ENCODE measurements around the gene SPDYE9. TPM values are rescaled to one million over a fixed set of nuclear protein-coding genes. Genes with fewer than 3 reads are reported as not detected.
"Not testable (repeated sequence)": the region's sequence is repeated elsewhere in the genome, so short reads cannot be mapped to it uniquely, and the experiment has no call there.

Gene SPDYE9
- total RNA-seq, 1 experiment from 2014 or later, result not detected

- H3K9me3 ChIP-seq (ENCODE audit: low read depth, low read length, poor library complexity, severe bottlenecking); DNase-seq (ENCODE audit: low spot score); POLR2A ChIA-PET (ENCODE audit: low non-redundant PET); BruUV-seq (replicated peaks); H3K27me3 ChIP-seq (replicated peaks; ENCODE audit: insufficient read depth, low read depth, low read length, poor library complexity); H3K27ac ChIP-seq (ENCODE audit: low read depth, low read length, poor library complexity, severe bottlenecking); CTCF ChIA-PET; H3K4me1 ChIP-seq (ENCODE audit: insufficient read depth, low read length, poor library complexity, severe bottlenecking); intact Hi-C loops (cut with micrococcal nuclease; ENCODE audit: unreplicated experiment); H3K36me3 ChIP-seq (ENCODE audit: insufficient read depth, low read length, poor library complexity, severe bottlenecking); H3K4me3 ChIP-seq (ENCODE audit: low read depth, low read length, poor library complexity, severe bottlenecking): not testable (repeated sequence)
These were observed 28.0 kb downstream of the SPDYE9 start, which contains the start of gene SPDYE11 for GRCh38 chr7:73057811-73058210. SPDYE11 (minus strand) TSS chr7:73057911; CDS start chr7:73056111, 1,800 bp downstream.

- DNase-seq (ENCODE audit: low spot score); H3K4me1 ChIP-seq (ENCODE audit: insufficient read depth, low read length, poor library complexity, severe bottlenecking); H3K4me3 ChIP-seq (ENCODE audit: low read depth, low read length, poor library complexity, severe bottlenecking); H3K27me3 ChIP-seq (replicated peaks; ENCODE audit: insufficient read depth, low read depth, low read length, poor library complexity); POLR2A ChIA-PET (ENCODE audit: low non-redundant PET); BruUV-seq (replicated peaks); H3K9me3 ChIP-seq (ENCODE audit: low read depth, low read length, poor library complexity, severe bottlenecking); H3K36me3 ChIP-seq (ENCODE audit: insufficient read depth, low read length, poor library complexity, severe bottlenecking); intact Hi-C loops (cut with micrococcal nuclease; ENCODE audit: unreplicated experiment); H3K27ac ChIP-seq (ENCODE audit: low read depth, low read length, poor library complexity, severe bottlenecking); CTCF ChIA-PET: not testable (repeated sequence)
These were observed 56.2 kb downstream of the SPDYE9 start, which contains the start of gene SPDYE8 for GRCh38 chr7:73029666-73030065. SPDYE8 (minus strand) TSS chr7:73029766; CDS start chr7:73027966, 1,800 bp downstream.

Other genes starting within 250 kb of the SPDYE9 start
- 54.6 and 56.6 TPM in 2 replicates for gene POM121, start 160.9 kb downstream of the SPDYE9 start, total RNA-seq (2021)
- gene TRIM74, start 116.6 kb downstream of the SPDYE9 start, total RNA-seq (2021), result 0.31 TPM in 1 of 2 replicates, not detected in the other
- not detected in 2 replicates for gene SPDYE8, start 56.3 kb downstream of the SPDYE9 start, total RNA-seq (2021)
- not detected in 2 replicates for gene SPDYE11, start 28.1 kb downstream of the SPDYE9 start, total RNA-seq (2021)
- 28.9 and 32.7 TPM in 2 replicates for gene NSUN5, start 222.8 kb upstream of the SPDYE9 start, total RNA-seq (2021)
- not detected in 2 replicates for gene TRIM50, start 242.0 kb upstream of the SPDYE9 start, total RNA-seq (2021)
- not detected in 2 replicates for gene FKBP6, start 242.1 kb upstream of the SPDYE9 start, total RNA-seq (2021)

All from A673 (cell line).